SK-N-MC (cell line): ENCODE measurements around the gene RORC.
A peak's percentile ranks its signal among the peaks of the same experiment; 100 is the strongest.

Experiments
- DNase-seq: peaks from one replicate; pipeline ENCODE4 v3.0.0-alpha.2; 2011; ENCODE audit warnings: low read depth, low spot score
- H3K27ac ChIP-seq: fragments of 200-600 bp; sonication (generic); 2 replicates; pipeline ENCODE4 v1.5.1; 2016; ENCODE audit warnings: mixed run types
- H3K36me3 ChIP-seq: fragments of 200-600 bp; sonication (generic); 2 replicates; pipeline ENCODE4 v1.6.1; 2017; ENCODE audit warnings: antibody characterized with exemption, low read length, mixed read lengths; ENCODE audit not compliant: insufficient read depth
- H3K4me3 ChIP-seq: fragments of 200-600 bp; sonication (generic); 2 replicates; pipeline ENCODE4 v1.5.1; 2016
- H3K9ac ChIP-seq: fragments of 200-600 bp; sonication (generic); 2 replicates; pipeline ENCODE4 v1.8.0; 2017; ENCODE audit warnings: mixed run types, mixed read lengths; ENCODE audit not compliant: insufficient read length
- H3K9me3 ChIP-seq: fragments of 200-600 bp; sonication (generic); 2 replicates; pipeline ENCODE4 v1.6.1; 2017; ENCODE audit warnings: low read depth, mild to moderate bottlenecking, antibody characterized with exemption, low read length, moderate library complexity, mixed read lengths
- EZH2 ChIP-seq: fragments of 200-600 bp; sonication (generic); IDR thresholded peaks from one replicate; pipeline ENCODE4 v1.6.1; 2017; ENCODE audit warnings: antibody characterized with exemption
- FOXP2 ChIP-seq: optimal IDR thresholded peaks from 2 replicates; pipeline ENCODE3; 2011; ENCODE audit warnings: mild to moderate bottlenecking, moderate library complexity; ENCODE audit not compliant: insufficient read depth; ENCODE audit errors: extremely low read length, control extremely low read depth
- POLR2AphosphoS5 ChIP-seq: IDR thresholded peaks from 2 replicates; pipeline ENCODE4 v1.6.1; 2012; ENCODE audit warnings: mild to moderate bottlenecking, low read depth, low read length, borderline replicate concordance

Gene RORC

GRCh38 chr1:151834239-151834638 lies 2.6 kb upstream of the RORC start:
- Histone ChIP-seq H3K27ac (no peak overlapping the region), H3K9ac (no peak overlapping the region), H3K9me3 (no peaks in the 10 kb centered on the region), H3K4me3 (no peak overlapping the region), H3K36me3 (no peaks in the 10 kb centered on the region)
- no peak for DNase-seq
- TF ChIP-seq EZH2 (no peak), FOXP2 (no peak), POLR2AphosphoS5 (no peak)

GRCh38 chr1:151833172-151833900 lies 1.7 kb upstream of the RORC start:
- Histone ChIP-seq H3K27ac (no peak overlapping the region), H3K9ac (no peak overlapping the region), H3K36me3 (no peaks in the 10 kb centered on the region), H3K9me3 (no peaks in the 10 kb centered on the region), H3K4me3 (no peak overlapping the region)
- no peak for DNase-seq
- TF ChIP-seq FOXP2: no peak

- Histone ChIP-seq H3K36me3 (no peaks in the 10 kb centered on the region), H3K9me3 (no peaks in the 10 kb centered on the region), H3K27ac (no peak overlapping the region), H3K4me3 (no peak overlapping the region), H3K9ac (no peak overlapping the region)
- no peak for DNase-seq
- no peak for TF ChIP-seq POLR2AphosphoS5
- TF ChIP-seq FOXP2: no peak
- no peak for TF ChIP-seq EZH2
These were observed 847 bp upstream of the RORC start for GRCh38 chr1:151832318-151832980.

GRCh38 chr1:151831256-151831591 lies 378 bp downstream of the RORC start:
- no peak for DNase-seq
- H3K36me3 ChIP-seq: no peaks in the 10 kb centered on the region
- no peak overlapping the region for H3K4me3 ChIP-seq
- no peak for TF ChIP-seq FOXP2
- no peak for TF ChIP-seq EZH2
- TF ChIP-seq POLR2AphosphoS5: no peak
- no peaks in the 10 kb centered on the region for H3K9me3 ChIP-seq
- H3K27ac ChIP-seq: no peak overlapping the region
- H3K9ac ChIP-seq: no peak overlapping the region

DNA sequence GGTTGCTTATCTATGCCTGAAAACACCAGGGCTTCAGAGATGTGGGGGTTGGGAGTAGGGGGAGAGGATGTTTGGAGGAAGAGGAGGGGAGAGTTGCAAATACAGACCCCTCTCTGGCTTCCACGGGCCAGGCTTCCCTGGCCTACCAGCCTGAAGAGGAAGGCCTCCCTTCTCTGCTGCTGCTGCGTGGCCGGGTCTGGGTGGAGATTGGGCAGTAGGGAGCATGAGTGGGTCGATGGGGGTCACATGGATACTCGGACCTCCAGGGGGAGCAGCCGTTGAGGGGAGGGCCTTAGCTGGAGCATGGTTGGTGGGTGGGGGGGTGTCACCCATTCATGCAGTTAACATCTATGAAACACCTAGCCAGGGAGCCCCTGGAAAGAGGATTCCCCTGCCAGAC lies 1.5 kb downstream of the RORC start:
- TF ChIP-seq POLR2AphosphoS5 (no peak), FOXP2 (no peak), EZH2 (no peak)
- no peak overlapping the region for H3K9ac ChIP-seq
- H3K9me3 ChIP-seq: no peaks in the 10 kb centered on the region
- H3K36me3 ChIP-seq: no peaks in the 10 kb centered on the region
- DNase-seq: no peak
- no peak overlapping the region for H3K4me3 ChIP-seq
- no peak overlapping the region for H3K27ac ChIP-seq

DNA sequence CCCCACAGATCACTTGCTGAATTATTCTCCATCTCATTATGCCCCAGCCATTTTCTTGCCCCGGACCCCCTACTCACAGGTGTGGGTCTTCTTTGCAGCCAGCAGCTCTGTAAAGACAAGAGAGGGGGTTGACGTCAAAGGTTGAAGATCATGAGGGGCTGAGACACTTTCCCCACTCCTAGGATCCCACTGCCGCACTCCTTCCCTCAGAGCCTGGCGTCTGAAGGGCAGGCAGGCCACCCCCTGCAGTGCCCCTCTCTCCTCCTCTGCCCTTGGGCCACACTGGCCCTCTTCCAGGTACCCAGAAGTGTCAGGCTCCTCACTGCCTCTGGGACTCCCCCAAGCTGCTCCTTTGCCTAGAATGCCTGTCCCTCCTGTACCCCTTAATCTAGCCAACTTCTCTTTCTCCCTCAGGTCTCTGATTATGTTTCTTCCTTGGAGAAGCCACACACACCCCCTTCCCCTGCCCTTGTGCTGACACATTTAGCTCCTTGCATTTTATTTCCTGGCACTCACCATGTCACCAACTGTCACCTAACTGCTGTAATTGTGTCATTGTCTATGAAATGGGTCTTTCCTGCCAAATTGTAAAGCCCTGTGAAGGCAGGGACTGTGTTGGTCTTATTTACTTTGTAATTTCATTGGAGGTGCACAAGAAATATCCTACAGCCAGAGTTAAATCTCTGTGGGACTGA lies 2.1 kb downstream of the RORC start:
- no peaks in the 10 kb centered on the region for H3K36me3 ChIP-seq
- TF ChIP-seq FOXP2: no peak
- no peak for TF ChIP-seq POLR2AphosphoS5
- no peak for TF ChIP-seq EZH2
- H3K27ac ChIP-seq: no peak overlapping the region
- no peak overlapping the region for H3K9ac ChIP-seq
- DNase-seq: no peak
- no peaks in the 10 kb centered on the region for H3K9me3 ChIP-seq
- peak overlapping the region; percentile 9; the same call in 1 of the 2 replicates for H3K4me3 ChIP-seq

- Histone ChIP-seq H3K36me3 (no peaks in the 10 kb centered on the region), H3K4me3 (peak overlapping the region; percentile 9; the same call in 1 of the 2 replicates), H3K9ac (no peak overlapping the region), H3K9me3 (no peaks in the 10 kb centered on the region), H3K27ac (no peak overlapping the region)
- DNase-seq: peak; percentile 12
- TF ChIP-seq FOXP2 (no peak), EZH2 (no peak), POLR2AphosphoS5 (no peak)
These were observed 2.7 kb downstream of the RORC start for GRCh38 chr1:151828921-151829320.

DNA sequence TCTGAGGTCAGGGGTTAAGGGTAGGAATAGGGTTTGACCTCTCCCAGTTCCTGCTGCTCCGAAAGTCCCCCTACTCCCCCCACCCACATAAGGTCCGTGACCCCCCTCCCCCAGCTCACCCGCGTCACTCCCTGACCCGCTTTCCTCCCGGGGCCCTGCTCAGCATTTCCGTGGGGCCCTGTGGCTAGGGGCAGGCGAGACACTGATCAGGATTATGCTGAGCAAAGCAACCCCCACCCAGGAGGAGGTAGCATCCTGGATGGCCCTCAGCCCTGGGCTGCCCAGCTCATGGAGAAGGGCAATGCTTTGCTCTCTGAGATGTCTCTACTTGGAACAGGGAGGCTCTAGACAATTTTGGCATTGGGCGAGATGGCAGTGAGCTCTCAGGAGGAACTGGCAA lies 3.7 kb downstream of the RORC start:
- DNase-seq: no peak
- Histone ChIP-seq H3K4me3 (no peak overlapping the region), H3K9me3 (no peaks in the 10 kb centered on the region), H3K27ac (no peak overlapping the region), H3K36me3 (no peaks in the 10 kb centered on the region), H3K9ac (no peak overlapping the region)
- TF ChIP-seq POLR2AphosphoS5: no peak
- TF ChIP-seq EZH2: no peak
- no peak for TF ChIP-seq FOXP2
